Measurements from ENCODE around the gene OR52D1.

- TF ChIP-seq CTCF (IDR thresholded peaks at IDR 0.05 in 4 of 5, conservative IDR thresholded peaks at IDR 0.05 in 1 of 5) = no peak
- no peak for TF ChIP-seq POLR2A (IDR thresholded peaks at IDR 0.05)
These were observed 28.1 kb downstream of the OR52D1 start, which contains the start of gene UBQLNL for GRCh38 chr11:5516599-5516998.
